GM19455 (cell line): ENCODE results near the gene IMP4.
"Not testable (repeated sequence)": the region's sequence is repeated elsewhere in the genome, so short reads cannot be mapped to it uniquely, and the experiment has no call there.

Source experiments
- ATAC-seq: cut with Tn5 transposase; IDR thresholded peaks from one replicate; pipeline ENCODE4 v1.9.1; 2021; ENCODE audit not compliant: unreplicated experiment

The IMP4 gene, protein sequence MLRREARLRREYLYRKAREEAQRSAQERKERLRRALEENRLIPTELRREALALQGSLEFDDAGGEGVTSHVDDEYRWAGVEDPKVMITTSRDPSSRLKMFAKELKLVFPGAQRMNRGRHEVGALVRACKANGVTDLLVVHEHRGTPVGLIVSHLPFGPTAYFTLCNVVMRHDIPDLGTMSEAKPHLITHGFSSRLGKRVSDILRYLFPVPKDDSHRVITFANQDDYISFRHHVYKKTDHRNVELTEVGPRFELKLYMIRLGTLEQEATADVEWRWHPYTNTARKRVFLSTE

DNA sequence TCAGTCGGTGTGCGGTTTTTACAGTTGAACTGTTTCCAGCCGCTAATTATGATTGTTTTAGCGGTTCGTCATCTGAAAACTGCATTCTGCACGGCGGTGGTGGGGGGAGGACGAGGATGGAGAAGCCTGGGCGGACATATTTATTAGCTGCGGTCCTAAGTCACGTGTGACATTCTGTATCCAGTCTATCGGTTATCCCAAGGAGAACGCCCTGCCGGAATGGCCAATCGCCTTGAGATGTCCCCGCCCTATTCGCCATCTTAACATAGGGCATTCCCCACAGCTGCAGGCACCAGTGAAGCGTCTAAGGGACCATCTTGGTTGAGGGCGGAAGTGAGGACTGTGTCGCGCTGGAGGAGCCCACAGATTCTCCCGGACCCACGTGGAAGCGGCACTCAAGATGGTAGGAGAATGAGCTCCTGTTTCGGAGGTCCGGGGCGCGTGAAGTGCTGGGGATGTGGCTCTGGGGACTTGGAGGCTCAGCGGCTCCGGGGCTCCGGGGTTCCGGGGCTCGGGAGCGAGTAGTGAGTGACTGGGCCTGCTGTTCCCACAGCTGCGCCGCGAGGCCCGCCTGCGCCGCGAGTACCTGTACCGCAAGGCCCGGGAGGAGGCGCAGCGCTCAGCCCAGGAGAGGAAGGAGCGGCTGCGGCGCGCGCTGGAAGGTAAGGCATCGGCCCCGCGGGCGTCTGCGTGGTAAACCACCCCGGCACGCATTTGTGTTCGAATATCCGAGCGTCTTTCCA lies at the start of gene IMP4:
TSS of gene IMP4 (plus strand) at position 365 of the 743 bp plus-strand sequence. CDS start at position 401, 36 bp downstream.
- ATAC-seq = peak; percentile 86

GRCh38 chr2:130300258-130300969 lies 42.3 kb upstream of the IMP4 start:
- no peak for ATAC-seq

GRCh38 chr2:130300970-130301348 lies 41.7 kb upstream of the IMP4 start:
- no peak for ATAC-seq

DNA sequence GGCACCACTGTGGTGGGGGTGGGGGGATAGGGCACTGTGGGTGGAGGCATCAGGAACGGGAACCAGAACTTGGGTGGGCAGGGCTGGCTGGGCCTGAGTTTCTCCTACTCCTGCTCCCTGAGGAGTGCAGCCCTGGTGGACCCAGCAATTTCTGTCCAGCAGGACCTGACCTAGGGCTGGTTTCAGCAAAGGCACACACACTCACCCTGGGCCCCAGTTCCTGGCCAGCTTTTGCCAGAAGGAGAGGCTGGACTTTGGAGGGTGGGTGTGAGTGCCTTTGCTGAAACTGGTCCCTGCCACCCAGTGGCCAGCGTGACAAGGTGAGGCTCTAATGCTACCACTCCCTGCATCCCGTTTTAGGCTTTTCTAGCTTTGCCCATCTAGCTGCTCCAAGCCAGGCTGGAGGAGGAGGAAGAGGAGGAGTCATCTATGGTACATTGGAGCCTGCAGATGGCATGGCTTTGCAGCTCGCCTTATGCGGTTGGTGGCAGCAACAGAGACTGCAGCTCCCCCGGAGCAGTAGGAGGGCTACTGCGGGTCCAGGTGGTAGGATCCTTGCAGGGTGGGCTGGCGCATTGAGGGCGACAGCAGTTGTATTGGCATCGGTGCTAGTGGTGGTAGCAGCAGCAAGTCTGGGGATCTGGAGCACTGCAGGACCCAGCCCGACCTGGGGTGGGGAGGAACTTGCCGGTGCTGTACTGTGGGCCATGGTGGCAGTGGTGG lies 40.4 kb upstream of the IMP4 start:
- ATAC-seq = peak; percentile 42

DNA sequence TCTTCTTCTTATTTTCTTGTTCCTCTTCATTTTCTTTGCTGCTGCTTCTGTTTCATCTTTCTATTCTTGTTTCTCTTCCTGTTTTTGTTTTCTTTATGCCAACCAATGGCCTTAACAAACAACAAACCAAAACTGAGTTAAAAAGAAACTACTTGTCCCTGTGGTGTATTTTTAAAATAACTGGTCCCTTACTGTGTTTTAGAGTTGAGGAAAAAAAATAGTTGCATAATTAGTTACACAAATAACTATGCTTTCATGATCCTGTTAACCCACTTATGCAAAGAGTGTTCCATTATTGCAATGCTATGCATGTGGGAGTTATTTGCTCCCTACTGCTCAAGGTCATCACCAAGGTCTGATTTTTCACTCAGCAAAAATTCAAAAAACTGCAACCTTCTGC lies 39.5 kb upstream of the IMP4 start:
- ATAC-seq = peak; percentile 88

- no peak for ATAC-seq
Measured at GRCh38 chr2:130304726-130305125, 38.0 kb upstream of the IMP4 start.

- no peak for ATAC-seq
Measured at GRCh38 chr2:130307850-130308249, 34.8 kb upstream of the IMP4 start.

DNA sequence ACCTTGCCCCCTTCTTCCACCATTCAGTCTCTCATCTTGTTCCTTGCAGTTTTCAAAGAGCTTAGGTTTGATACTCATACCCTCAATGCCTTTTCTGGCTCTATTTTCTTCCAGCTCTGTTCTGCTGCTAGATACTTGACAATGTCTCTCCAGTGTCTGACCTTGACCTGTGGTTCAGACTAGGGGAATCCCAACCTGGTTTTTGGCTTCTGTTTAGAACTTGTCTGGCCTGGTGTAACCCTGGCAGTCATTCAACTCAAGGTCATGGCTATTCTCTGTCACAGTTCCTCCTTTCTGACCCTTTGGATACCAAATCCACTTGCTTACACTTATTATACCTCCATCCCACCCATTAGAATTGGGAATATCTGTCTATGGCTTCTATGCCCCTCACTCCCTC lies 31.8 kb upstream of the IMP4 start:
- ATAC-seq = no peak

GRCh38 chr2:130313812-130314334 lies 28.8 kb upstream of the IMP4 start:
- no peak for ATAC-seq

DNA sequence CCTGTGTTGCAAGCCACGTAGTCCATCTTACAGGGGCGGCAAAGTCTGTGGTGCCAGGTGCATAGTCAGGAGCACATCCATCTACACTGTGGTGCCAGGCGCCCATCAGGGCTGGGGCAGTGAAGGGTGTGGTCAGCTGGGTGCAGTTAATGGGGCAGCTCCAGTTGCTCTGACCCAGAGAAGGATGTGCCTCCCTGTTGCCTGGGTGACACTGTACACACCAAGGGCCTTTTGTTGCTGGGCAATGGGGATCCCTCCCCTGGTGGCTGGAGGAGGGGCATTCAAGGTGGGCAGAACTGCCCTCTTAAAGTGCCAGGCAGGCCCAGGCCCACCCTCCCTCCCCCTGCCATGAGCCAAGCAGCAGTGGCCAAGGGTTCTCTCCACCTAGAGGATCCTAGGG lies 28.3 kb upstream of the IMP4 start:
- ATAC-seq = no peak

DNA sequence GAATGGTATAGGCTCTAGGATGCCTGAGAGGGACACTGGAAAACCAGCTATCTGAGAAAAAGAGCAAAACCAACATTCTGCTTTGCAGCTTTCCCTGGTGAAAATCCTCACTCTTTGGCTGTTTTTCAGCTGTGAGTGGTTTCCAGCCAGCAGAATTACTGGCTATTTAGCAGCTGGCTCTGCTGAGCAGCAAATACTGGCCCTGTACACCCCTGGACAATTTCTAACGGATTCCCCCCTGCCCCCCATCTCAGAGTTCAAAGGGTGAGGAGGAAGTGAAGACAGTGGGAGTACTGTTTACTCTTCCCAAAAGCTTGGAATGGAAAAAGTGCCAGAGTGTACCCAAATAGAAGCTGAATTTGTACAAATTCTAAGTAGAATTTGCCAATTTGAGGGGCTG lies 26.1 kb upstream of the IMP4 start:
- no peak for ATAC-seq

- no peak for ATAC-seq
Measured at GRCh38 chr2:130318906-130319305, 23.8 kb upstream of the IMP4 start.

- ATAC-seq = no peak
Measured at GRCh38 chr2:130319536-130319935, 23.2 kb upstream of the IMP4 start.

- no peak for ATAC-seq
Measured at GRCh38 chr2:130327703-130328527, 14.8 kb upstream of the IMP4 start.

DNA sequence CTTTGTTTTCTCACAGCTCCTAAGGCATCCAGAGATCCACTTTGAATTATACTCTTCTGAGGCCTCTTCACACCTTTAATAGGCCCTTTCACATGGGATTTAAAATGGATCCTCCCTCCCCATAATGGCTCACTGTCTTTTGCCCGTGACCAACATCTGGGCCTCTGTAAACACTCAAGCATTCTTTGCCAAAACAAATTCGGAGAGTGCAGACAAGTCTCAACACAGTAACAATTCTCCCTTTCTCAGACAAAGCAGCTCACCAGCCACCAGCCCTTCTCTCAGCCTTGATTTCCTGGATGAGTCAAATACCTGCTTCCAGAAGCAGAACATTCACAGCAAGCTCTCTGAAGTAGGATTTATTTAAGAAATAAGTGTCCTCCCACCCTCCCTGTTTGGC lies 14.0 kb upstream of the IMP4 start:
- no peak for ATAC-seq

DNA sequence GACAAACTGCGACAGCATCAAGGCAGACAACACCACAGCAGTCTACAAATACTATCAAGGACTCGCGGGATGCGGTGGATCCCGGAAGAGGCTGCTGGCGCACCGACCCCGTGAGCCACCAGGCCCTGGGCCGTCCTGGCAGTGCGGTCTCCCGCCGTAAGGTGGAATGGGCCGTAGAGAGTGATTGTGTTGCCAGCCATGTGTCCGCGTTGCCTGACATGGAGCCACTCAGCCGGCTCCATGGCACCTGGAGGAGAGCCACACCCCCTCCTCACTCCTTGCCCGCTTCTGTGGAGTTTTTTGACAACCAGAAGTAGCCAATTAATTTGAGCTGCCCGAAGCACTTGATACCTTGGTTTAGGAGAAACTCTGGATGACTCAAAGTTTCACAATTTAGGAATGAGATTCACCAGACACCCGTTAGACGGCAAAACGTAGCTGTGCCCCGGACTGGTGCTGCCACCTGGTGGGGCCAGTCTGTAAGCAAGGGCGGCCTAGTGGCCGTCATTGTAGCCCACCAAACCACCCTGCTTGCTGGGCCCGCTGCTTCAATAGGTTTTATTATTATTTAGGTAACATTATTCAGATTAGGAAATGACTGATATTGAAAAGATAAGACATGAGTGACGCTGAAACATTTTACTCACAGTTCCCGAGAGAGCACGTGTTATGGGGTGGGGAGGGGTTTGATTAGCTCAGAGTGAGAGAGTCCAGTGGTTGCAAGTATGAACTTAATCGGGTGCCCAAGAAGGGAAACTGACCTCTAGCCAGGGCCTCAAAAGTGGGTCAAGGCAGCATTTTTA lies 10.2 kb upstream of the IMP4 start:
- peak; percentile 89 for ATAC-seq

- ATAC-seq = not testable (repeated sequence)
Measured at GRCh38 chr2:130333253-130333652, 9.4 kb upstream of the IMP4 start.

- no peak for ATAC-seq
Measured at GRCh38 chr2:130334026-130334425, 8.7 kb upstream of the IMP4 start.

DNA sequence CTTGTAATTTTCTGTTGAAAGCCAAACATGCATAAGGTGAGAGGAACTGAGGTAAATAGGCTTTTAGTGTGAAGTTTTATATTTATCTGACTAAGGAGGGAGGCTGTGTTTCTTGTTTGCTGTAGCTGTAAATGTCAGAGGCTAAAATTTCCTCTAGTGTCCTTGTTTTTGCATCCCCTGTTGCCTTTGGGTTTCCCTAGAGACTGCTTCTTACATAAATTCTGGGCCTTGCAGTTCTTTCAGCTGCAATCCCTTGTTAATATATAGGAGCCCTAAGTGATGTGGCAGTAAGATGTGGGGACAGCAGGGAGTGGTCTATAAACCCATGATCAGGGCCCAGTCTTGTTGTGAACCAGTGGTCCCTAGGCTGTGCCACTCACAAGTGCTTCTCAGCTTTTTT lies 7.5 kb upstream of the IMP4 start:
- ATAC-seq = no peak
